NT2/D1 (cell line): ENCODE data around the gene BMF.
A peak's percentile ranks its signal among the peaks of the same experiment; 100 is the strongest.

ENCODE experiments used
- DNase-seq: peaks from one replicate; pipeline ENCODE4 v3.0.0-alpha.2; 2011; ENCODE audit warnings: low read depth, low spot score
- H3K27me3 ChIP-seq: 2 replicates; pipeline ENCODE4 v1.6.0; 2011; ENCODE audit warnings: mild to moderate bottlenecking; ENCODE audit not compliant: insufficient read length, insufficient read depth
- H3K36me3 ChIP-seq: 2 replicates; pipeline ENCODE4 v1.6.1; 2011; ENCODE audit warnings: mild to moderate bottlenecking, low read length, mixed read lengths; ENCODE audit not compliant: insufficient read depth, insufficient read length
- H3K4me1 ChIP-seq: 2 replicates; pipeline ENCODE4 v1.5.1; 2011; ENCODE audit not compliant: insufficient read depth, insufficient read length
- H3K4me3 ChIP-seq: 2 replicates; pipeline ENCODE4 v1.5.1; 2011; ENCODE audit warnings: low read depth; ENCODE audit not compliant: insufficient read length
- H3K9ac ChIP-seq: 2 replicates; pipeline ENCODE4 v1.6.0; 2011; ENCODE audit warnings: low read depth; ENCODE audit not compliant: insufficient read length
- H3K9me3 ChIP-seq: 2 replicates; pipeline ENCODE4 v1.5.1; 2011; ENCODE audit warnings: mild to moderate bottlenecking, low read length; ENCODE audit not compliant: insufficient read depth
- SUZ12 ChIP-seq: IDR thresholded peaks from 2 replicates; pipeline ENCODE4 v1.6.1; 2011; ENCODE audit not compliant: insufficient read length, insufficient read depth; ENCODE audit errors: extremely low read depth
- YY1 ChIP-seq: IDR thresholded peaks from 2 replicates; pipeline ENCODE4 v1.6.1; 2011; ENCODE audit not compliant: insufficient read length, insufficient read depth
- ZNF274 ChIP-seq: IDR thresholded peaks from 2 replicates; pipeline ENCODE4 v1.6.1; 2011; ENCODE audit warnings: mild to moderate bottlenecking, low read depth, low read length

BMF gene

DNA sequence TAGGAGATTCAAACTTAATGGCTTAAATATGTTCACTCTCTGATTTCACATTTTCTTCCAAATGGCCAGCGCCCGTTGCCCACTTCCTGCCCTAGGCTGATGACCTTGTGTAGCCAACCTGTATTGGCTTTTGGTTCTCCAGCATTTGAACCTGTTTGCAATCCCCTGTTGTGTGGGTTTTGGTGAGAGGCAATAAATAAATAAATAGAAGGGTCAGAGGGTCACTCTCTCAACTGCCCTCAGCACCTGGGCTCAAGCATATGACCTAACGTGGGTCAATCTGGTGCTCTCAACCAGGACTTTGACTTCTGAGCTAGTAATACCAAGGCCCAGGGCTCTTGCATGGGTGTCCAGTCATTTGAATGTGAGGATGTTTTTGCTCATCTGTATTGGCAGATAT is 67.9 kb downstream of the BMF start:
- H3K4me1 ChIP-seq, result no peaks in the 10 kb centered on the region
- H3K9ac ChIP-seq, result no peak overlapping the region
- no peaks in the 10 kb centered on the region for H3K9me3 ChIP-seq
- no peaks in the 10 kb centered on the region for H3K27me3 ChIP-seq
- no peak for DNase-seq
- H3K36me3 ChIP-seq, result peaks cover 26% of the 10 kb centered on the region
- TF ChIP-seq YY1, result no peak
- no peak overlapping the region for H3K4me3 ChIP-seq

DNA sequence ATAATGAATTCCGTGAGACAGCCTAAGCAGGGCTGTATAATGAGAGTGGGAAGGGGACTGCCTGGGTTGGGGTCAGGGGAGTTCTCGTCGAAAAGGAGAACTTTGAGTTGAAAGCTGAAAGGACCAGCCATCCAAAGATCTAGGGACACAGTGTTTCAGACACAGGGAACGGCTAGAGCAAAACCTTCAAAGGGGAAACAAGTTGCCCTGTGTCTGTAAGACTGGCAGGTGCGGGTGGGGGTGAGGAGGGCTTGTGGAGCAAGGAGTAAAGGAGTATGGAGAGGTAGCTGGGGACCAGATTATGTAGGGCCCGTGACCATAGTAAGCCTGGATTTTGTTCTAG is 68.4 kb downstream of the BMF start:
- TF ChIP-seq YY1, result no peak
- TF ChIP-seq ZNF274, result no peak
- TF ChIP-seq SUZ12, result no peak
- Histone ChIP-seq H3K9ac (no peak overlapping the region), H3K27me3 (no peaks in the 10 kb centered on the region), H3K4me3 (no peak overlapping the region), H3K36me3 (peaks cover 31% of the 10 kb centered on the region), H3K9me3 (no peaks in the 10 kb centered on the region), H3K4me1 (no peaks in the 10 kb centered on the region)
- no peak for DNase-seq

DNA sequence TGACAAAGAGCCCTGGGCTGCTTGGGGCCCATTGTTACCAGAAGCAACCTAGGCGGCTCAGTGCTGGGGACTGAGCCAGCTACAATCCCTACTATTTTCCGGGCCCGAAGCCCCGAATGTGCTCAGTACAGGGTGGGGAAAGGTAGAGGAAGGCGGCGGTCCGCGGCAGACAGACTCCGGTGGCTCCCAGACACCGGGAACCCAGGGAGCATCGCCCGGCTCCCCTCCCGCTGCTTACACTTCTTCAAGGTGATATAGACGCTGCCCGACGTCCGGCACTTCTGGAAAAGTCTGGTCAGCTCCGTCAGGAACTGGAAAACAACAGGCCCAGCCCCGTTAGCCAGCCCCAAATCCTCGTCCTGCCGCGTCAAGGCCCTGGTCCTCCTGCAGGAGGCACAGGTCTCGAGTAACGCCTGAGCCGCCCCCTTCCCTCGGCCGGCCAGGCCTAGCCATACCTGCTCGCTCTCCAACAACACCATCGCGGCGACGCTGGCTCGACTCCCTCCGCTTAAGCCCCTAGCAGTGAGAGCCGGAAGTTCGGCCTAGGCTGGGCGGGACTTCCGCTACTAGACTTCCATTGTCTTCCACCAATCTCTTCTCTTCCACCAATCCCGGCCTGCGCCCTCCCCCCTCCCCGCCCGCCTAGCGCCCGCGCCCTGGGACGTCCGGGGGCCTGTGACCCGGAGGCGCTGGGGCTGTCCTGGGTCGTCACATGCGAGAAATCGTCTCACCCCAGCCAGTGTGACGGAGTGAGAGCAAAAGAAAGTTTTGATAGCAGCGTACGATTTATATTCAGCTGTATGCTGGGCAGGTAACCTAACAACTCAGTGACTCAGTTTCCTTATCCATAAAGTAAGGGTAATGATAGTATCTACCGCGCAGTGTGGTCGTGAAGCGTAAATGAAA is 69.8 kb downstream of the BMF start, which contains the start of gene SRP14:
Gene SRP14 (minus strand): TSS at position 544 of the 906 bp plus-strand sequence. CDS start 65 bp downstream, at position 479.
- Histone ChIP-seq H3K9me3 (no peaks in the 10 kb centered on the region), H3K4me3 (peak within 1 kb of the TSS; percentile 92), H3K36me3 (peaks cover 45% of the 10 kb centered on the region), H3K4me1 (no peaks in the 10 kb centered on the region), H3K27me3 (no peaks in the 10 kb centered on the region), H3K9ac (peak within 1 kb of the TSS; percentile 97)
- DNase-seq, result peak; percentile 83
- TF ChIP-seq SUZ12, result no peak
- no peak for TF ChIP-seq ZNF274
- TF ChIP-seq YY1, result no peak

DNA sequence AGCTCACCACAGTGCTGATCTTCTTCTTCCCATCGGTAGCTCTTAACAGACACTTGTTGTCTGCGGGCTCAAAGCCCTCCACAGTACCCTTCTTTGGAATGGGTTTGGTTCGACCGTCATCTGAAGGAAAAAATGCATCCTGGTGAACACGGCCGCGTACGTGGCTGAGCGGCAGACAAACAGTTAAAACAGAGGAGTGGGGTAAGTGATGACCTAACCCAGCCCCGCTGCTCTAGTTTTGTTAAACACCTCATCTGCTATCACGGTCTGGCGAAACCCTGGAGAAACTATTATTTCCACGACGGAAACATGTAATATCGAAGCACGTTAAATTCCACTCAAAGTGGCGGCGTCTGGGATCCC is 70.4 kb downstream of the BMF start:
- DNase-seq, result no peak
- no peak for TF ChIP-seq ZNF274
- TF ChIP-seq YY1, result no peak
- no peak for TF ChIP-seq SUZ12

More for the DNA sequence above, 70.4 kb downstream of the BMF start:
- H3K9me3 ChIP-seq, result no peaks in the 10 kb centered on the region
- no peaks in the 10 kb centered on the region for H3K4me1 ChIP-seq
- H3K27me3 ChIP-seq, result no peaks in the 10 kb centered on the region
- H3K4me3 ChIP-seq, result peak overlapping the region; percentile 92
- H3K9ac ChIP-seq, result peak overlapping the region; percentile 97
- peaks cover 46% of the 10 kb centered on the region for H3K36me3 ChIP-seq
